Measurements from ENCODE around the gene ADAMTS5. TPM values are rescaled to one million over a fixed set of nuclear protein-coding genes. Genes with fewer than 3 reads are reported as not detected.

ADAMTS5 gene
- total and polyA plus RNA-seq, 9 of the 15 experiments (the other 6 are each of a cell fraction or from before 2014, with no cell fraction given), result not detected

DNA sequence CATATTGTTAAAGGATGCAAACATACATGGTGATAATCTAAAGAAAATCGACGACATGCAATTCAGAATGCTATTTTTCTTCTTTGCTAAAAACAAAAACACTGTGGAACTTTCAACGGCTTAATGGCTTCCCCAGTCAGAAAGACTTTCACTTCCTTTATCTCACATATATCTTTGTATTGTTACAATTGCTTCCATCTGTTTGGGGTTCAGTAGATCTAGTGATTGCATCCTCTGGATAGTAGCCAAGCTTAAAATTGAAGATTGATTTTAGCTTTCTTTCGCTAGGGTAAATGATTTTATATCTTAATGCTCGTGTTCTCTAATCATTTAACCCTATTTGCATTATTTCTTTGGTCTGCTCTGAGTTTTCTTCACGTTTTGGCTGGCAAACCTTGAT, 89.9 kb downstream of the ADAMTS5 start:
- in situ Hi-C loops (cut with MboI) (no loop called here), intact Hi-C loops (cut with micrococcal nuclease) (no loop called here)
- no TSS peak for BruUV-seq (replicated peaks)
- Histone ChIP-seq H3K36me3 (ENCODE audit: control insufficient read depth, insufficient read depth, low read length) (no peaks in the 10 kb centered on the region), H4K20me1 (replicated peaks; ENCODE audit: control insufficient read depth, insufficient read depth, low read length) (no peaks in the 10 kb centered on the region), H2AFZ (ENCODE audit: low read depth, low read length) (no peak overlapping the region), H3K27ac (ENCODE audit: extremely low read depth, low read depth, low read length) (no peak overlapping the region), H3K4me1 (replicated peaks in 1 of 2; ENCODE audit: control insufficient read depth in 2 of 2, insufficient read depth in 2 of 2, low read length in 2 of 2) (no peaks in the 10 kb centered on the region), H3K4me3 (no peak overlapping the region), H3K27me3 (ENCODE audit: control insufficient read depth in 2 of 2, insufficient read depth in 2 of 2, low read length in 2 of 2) (no peaks in the 10 kb centered on the region), H3K9me3 (replicated peaks; ENCODE audit: control insufficient read depth, insufficient read depth, low read depth, low read length) (no peaks in the 10 kb centered on the region), H3K9ac (ENCODE audit: insufficient read depth in 1 of 2, low read depth in 2 of 2, low read length in 2 of 2) (no peak overlapping the region), H3K79me2 (ENCODE audit: control insufficient read depth, insufficient read depth, low read length) (no peaks in the 10 kb centered on the region), H3K9me1 (ENCODE audit: control insufficient read depth, insufficient read depth, low read length) (no peaks in the 10 kb centered on the region), H3K4me2 (ENCODE audit: insufficient read depth, low read length) (no peak overlapping the region)
- CTCF ChIA-PET (ENCODE audit: low intra/inter-chr PET ratio), result no interaction called here
- POLR2A ChIA-PET, result no interaction called here
- TF ChIP-seq ATF7 (IDR thresholded peaks at IDR 0.05) (no peak), CSDE1 (IDR thresholded peaks at IDR 0.05) (no peak), ZNF282 (CRISPR knock-in tag; IDR thresholded peaks at IDR 0.05) (no peak), HMG20B (CRISPR knock-in tag; IDR thresholded peaks at IDR 0.05) (no peak), CREBBP (IDR thresholded peaks at IDR 0.05; ENCODE audit: low read depth, low read length) (no peak), ZNF592 (IDR thresholded peaks at IDR 0.05) (no peak), NONO (IDR thresholded peaks at IDR 0.05; ENCODE audit: low read depth in 2 of 2, low read length in 1 of 2) (no peak), BMI1 (IDR thresholded peaks at IDR 0.05; ENCODE audit: low read length) (no peak), CHD1 (IDR thresholded peaks at IDR 0.05; ENCODE audit: low read length) (no peak)
- no peak for ATAC-seq
- FAIRE-seq, result no peak
- no peak for DNase-seq (ENCODE audit: extremely low read depth in 1 of 4, low spot score in 3 of 4)
- WGBS (ENCODE audit: insufficient coverage, low coverage, missing lambda C conversion rate), result 2% methylated on average over 6 of the region's 6 CpGs

Data from K562 (cell line).